PFSK-1 (cell line): ENCODE results near the gene CACNA1I.

Source experiments
- FOXP2 ChIP-seq: optimal IDR thresholded peaks from 2 replicates; pipeline ENCODE3; 2011; ENCODE audit warnings: borderline replicate concordance, control low read depth, inconsistent platforms; ENCODE audit not compliant: insufficient read depth; ENCODE audit errors: extremely low read length, extremely low read depth
- POLR2AphosphoS5 ChIP-seq: IDR thresholded peaks from 2 replicates; pipeline ENCODE4 v1.6.1; 2012; ENCODE audit warnings: low read depth, mild to moderate bottlenecking, control low read depth, low read length, moderate library complexity
- REST ChIP-seq, 2 experiments: IDR thresholded peaks; 2 replicates each; pipeline versions ENCODE4 v1.6.1 to v1.8.0; 2011 to 2012; ENCODE audit warnings: low read depth in 2 of 2, low read length in 2 of 2, control low read depth in 1 of 2, inconsistent platforms in 1 of 2, mild to moderate bottlenecking in 1 of 2, moderate library complexity in 1 of 2; ENCODE audit not compliant: insufficient read depth in 1 of 2
- SIN3A ChIP-seq: IDR thresholded peaks from 2 replicates; pipeline ENCODE4 v1.6.1; 2012; ENCODE audit warnings: mild to moderate bottlenecking, low read length, moderate library complexity, borderline replicate concordance; ENCODE audit not compliant: insufficient read depth
- TAF1 ChIP-seq: IDR thresholded peaks from 2 replicates; pipeline ENCODE4 v1.6.1; 2012; ENCODE audit warnings: low read length, control low read depth, borderline replicate concordance; ENCODE audit not compliant: insufficient read depth

- TF ChIP-seq SIN3A, result no peak
- TF ChIP-seq POLR2AphosphoS5, result no peak
- no peak for TF ChIP-seq FOXP2
- no peak for TF ChIP-seq TAF1
- no peak for TF ChIP-seq REST (IDR thresholded peaks at IDR 0.05; ENCODE audit: insufficient read depth in 1 of 2, low read depth in 2 of 2, low read length in 2 of 2)
Measured at GRCh38 chr22:39610766-39611165, 40.2 kb downstream of the CACNA1I start.
